22Rv1 (cell line): ENCODE results near the gene DNM1.

Experiments used
- ZFX ChIP-seq: fragments of 450-650 bp; IDR thresholded peaks from 2 replicates; pipeline ENCODE4 v1.6.1; 2017; ENCODE audit warnings: antibody characterized with exemption, borderline replicate concordance
- TF ChIP-seq, protein P1 (sequence below): fragments of 450-650 bp; IDR thresholded peaks from 2 replicates; pipeline ENCODE4 v1.5.1; 2017; ENCODE audit warnings: mild to moderate bottlenecking

DNA sequence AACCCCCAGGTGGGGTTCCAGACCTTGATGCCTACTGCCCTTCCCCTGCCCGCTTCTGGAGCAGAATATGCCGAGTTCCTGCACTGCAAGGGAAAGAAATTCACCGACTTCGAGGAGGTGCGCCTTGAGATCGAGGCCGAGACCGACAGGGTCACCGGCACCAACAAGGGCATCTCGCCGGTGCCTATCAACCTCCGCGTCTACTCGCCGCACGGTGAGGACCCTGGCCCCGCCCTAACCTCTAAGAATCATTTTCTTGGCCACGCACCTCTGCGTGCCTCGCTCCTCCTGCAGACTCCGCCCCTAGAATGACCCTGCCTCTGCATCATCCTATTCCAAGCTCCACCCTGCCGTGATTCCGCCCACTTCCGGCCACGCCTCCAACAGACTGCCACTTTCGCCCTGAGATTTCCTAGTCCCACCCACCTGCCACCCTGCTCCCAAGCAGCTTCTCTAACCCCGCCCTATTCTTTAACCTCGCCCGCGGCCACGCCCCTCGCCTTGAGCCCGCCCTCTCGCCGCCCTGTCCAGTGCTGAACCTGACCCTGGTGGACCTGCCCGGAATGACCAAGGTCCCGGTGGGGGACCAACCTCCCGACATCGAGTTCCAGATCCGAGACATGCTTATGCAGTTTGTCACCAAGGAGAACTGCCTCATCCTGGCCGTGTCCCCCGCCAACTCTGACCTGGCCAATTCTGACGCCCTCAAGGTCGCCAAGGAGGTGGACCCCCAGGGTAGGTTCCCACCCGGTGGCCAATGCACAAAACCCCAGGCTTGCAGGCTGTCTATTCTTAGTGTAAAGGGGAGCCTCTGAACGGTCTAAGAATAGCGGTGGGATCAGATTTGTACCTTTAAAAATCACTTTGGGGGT, 15.6 kb downstream of the DNM1 start:
- TF ChIP-seq, protein P1, sequence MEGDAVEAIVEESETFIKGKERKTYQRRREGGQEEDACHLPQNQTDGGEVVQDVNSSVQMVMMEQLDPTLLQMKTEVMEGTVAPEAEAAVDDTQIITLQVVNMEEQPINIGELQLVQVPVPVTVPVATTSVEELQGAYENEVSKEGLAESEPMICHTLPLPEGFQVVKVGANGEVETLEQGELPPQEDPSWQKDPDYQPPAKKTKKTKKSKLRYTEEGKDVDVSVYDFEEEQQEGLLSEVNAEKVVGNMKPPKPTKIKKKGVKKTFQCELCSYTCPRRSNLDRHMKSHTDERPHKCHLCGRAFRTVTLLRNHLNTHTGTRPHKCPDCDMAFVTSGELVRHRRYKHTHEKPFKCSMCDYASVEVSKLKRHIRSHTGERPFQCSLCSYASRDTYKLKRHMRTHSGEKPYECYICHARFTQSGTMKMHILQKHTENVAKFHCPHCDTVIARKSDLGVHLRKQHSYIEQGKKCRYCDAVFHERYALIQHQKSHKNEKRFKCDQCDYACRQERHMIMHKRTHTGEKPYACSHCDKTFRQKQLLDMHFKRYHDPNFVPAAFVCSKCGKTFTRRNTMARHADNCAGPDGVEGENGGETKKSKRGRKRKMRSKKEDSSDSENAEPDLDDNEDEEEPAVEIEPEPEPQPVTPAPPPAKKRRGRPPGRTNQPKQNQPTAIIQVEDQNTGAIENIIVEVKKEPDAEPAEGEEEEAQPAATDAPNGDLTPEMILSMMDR, result no peak
- TF ChIP-seq ZFX, result no peak
